ENCODE measurements around the gene ZNF462.

- TF ChIP-seq POLR2A (IDR thresholded peaks at IDR 0.05) (no peak), CTCF (IDR thresholded peaks at IDR 0.05) (no peak)
Measured at GRCh38 chr9:106861640-106862109, 1.3 kb upstream of the ZNF462 start.
